Measurements from ENCODE around the gene HENMT1.

Gene HENMT1

DNA sequence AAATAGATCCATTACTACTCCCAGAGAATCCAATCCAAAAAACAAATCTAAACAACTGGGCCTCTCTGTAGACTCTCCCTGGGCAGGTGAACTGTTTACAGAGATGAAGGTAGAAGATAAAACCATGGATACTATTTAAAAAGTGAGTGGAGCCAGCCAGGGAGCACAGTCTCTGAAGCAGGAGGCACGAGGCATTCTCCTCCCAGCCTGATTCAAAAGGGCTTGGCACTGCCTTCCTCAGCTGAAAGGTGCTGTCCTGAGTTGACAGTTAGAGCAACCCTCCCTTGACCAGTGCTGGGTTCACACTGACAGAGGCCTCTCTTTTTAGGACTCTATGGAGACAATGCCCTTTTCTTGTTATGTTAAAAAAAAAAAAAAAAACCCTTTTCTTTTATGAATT lies 36.8 kb downstream of the HENMT1 start:
- peaks cover 16% of the 10 kb centered on the region for H3K36me3 ChIP-seq (ENCODE audit: control insufficient read depth, insufficient read depth, low read length)
- H3K4me3 ChIP-seq (ENCODE audit: low read depth, low read length): no peak overlapping the region
- no peak overlapping the region for H3K27ac ChIP-seq (ENCODE audit: low read depth, low read length)
- H3K27me3 ChIP-seq (ENCODE audit: control insufficient read depth, insufficient read depth, low read length): no peaks in the 10 kb centered on the region
- no peaks in the 10 kb centered on the region for H3K4me1 ChIP-seq (ENCODE audit: control insufficient read depth, insufficient read depth, low read length)
- no peaks in the 10 kb centered on the region for H3K9me3 ChIP-seq (ENCODE audit: control insufficient read depth, insufficient read depth, low read length)
- H3K9ac ChIP-seq (ENCODE audit: low read depth, low read length): no peak overlapping the region

- Histone ChIP-seq H3K4me3 (ENCODE audit: low read depth, low read length) (no peak overlapping the region), H3K9ac (ENCODE audit: low read depth, low read length) (no peak overlapping the region), H3K4me1 (ENCODE audit: control insufficient read depth, insufficient read depth, low read length) (no peaks in the 10 kb centered on the region), H3K27me3 (ENCODE audit: control insufficient read depth, insufficient read depth, low read length) (no peaks in the 10 kb centered on the region), H3K36me3 (ENCODE audit: control insufficient read depth, insufficient read depth, low read length) (peaks cover 14% of the 10 kb centered on the region), H3K27ac (ENCODE audit: low read depth, low read length) (no peak overlapping the region), H3K9me3 (ENCODE audit: control insufficient read depth, insufficient read depth, low read length) (no peaks in the 10 kb centered on the region)
These were observed 43.2 kb downstream of the HENMT1 start for GRCh38 chr1:108617724-108618056.

GRCh38 chr1:108617008-108617723 lies 43.7 kb downstream of the HENMT1 start:
- H3K4me1 ChIP-seq (ENCODE audit: control insufficient read depth, insufficient read depth, low read length): no peaks in the 10 kb centered on the region
- H3K27ac ChIP-seq (ENCODE audit: low read depth, low read length): no peak overlapping the region
- no peaks in the 10 kb centered on the region for H3K9me3 ChIP-seq (ENCODE audit: control insufficient read depth, insufficient read depth, low read length)
- H3K27me3 ChIP-seq (ENCODE audit: control insufficient read depth, insufficient read depth, low read length): no peaks in the 10 kb centered on the region
- no peak overlapping the region for H3K4me3 ChIP-seq (ENCODE audit: low read depth, low read length)
- H3K9ac ChIP-seq (ENCODE audit: low read depth, low read length): no peak overlapping the region
- peaks cover 20% of the 10 kb centered on the region for H3K36me3 ChIP-seq (ENCODE audit: control insufficient read depth, insufficient read depth, low read length)

DNA sequence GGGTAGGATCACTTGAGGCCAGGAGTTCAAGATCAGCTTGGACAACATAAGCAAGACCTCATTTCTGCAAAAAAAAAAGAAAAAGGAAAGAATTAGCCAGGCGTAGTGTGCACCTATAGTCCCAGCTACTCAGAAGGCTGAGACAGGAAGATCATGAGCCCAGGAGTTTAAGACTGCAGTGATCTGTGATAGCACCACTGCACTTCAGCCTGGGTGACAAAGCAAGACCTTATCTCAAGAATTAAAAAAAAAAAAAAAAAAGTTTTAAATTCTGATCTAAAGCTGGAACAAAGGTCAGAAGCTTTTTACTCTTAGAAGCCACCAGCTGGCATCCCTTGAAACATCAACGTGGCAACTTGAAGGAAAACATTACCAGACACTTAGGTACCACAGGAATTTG lies 45.3 kb downstream of the HENMT1 start:
- no peak overlapping the region for H3K9ac ChIP-seq (ENCODE audit: low read depth, low read length)
- peaks cover 23% of the 10 kb centered on the region for H3K36me3 ChIP-seq (ENCODE audit: control insufficient read depth, insufficient read depth, low read length)
- H3K9me3 ChIP-seq (ENCODE audit: control insufficient read depth, insufficient read depth, low read length): no peaks in the 10 kb centered on the region
- no peak overlapping the region for H3K27ac ChIP-seq (ENCODE audit: low read depth, low read length)
- H3K27me3 ChIP-seq (ENCODE audit: control insufficient read depth, insufficient read depth, low read length): no peaks in the 10 kb centered on the region
- no peak overlapping the region for H3K4me3 ChIP-seq (ENCODE audit: low read depth, low read length)
- no peaks in the 10 kb centered on the region for H3K4me1 ChIP-seq (ENCODE audit: control insufficient read depth, insufficient read depth, low read length)

DNA sequence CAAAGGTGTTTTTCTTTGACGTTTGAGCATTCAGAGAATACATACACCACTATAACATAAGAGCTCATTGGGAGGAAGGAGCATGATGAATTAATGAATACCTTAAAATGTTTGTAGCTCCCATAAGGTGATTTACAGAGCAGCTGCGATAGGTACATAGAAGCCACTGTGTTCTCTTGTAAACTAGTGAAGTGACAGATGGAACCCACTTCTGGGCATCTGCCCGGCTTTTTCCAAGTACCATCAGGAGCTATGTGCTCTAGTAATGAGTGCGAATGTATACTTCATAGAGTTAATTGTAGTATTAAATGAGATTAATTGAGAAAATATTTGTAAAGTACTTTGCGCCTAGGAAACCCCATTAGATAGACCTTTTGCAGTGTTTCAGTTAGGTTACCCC lies 48.4 kb downstream of the HENMT1 start:
- Histone ChIP-seq H3K4me1 (ENCODE audit: control insufficient read depth, insufficient read depth, low read length) (no peaks in the 10 kb centered on the region), H3K4me3 (ENCODE audit: low read depth, low read length) (no peak overlapping the region), H3K9ac (ENCODE audit: low read depth, low read length) (no peak overlapping the region), H3K36me3 (ENCODE audit: control insufficient read depth, insufficient read depth, low read length) (peaks cover 33% of the 10 kb centered on the region), H3K9me3 (ENCODE audit: control insufficient read depth, insufficient read depth, low read length) (no peaks in the 10 kb centered on the region), H3K27ac (ENCODE audit: low read depth, low read length) (no peak overlapping the region), H3K27me3 (ENCODE audit: control insufficient read depth, insufficient read depth, low read length) (no peaks in the 10 kb centered on the region)

GRCh38 chr1:108611984-108612383 lies 48.9 kb downstream of the HENMT1 start:
- no peaks in the 10 kb centered on the region for H3K9me3 ChIP-seq (ENCODE audit: control insufficient read depth, insufficient read depth, low read length)
- no peak overlapping the region for H3K9ac ChIP-seq (ENCODE audit: low read depth, low read length)
- H3K27me3 ChIP-seq (ENCODE audit: control insufficient read depth, insufficient read depth, low read length): no peaks in the 10 kb centered on the region
- H3K27ac ChIP-seq (ENCODE audit: low read depth, low read length): no peak overlapping the region
- no peak overlapping the region for H3K4me3 ChIP-seq (ENCODE audit: low read depth, low read length)
- peaks cover 33% of the 10 kb centered on the region for H3K36me3 ChIP-seq (ENCODE audit: control insufficient read depth, insufficient read depth, low read length)
- H3K4me1 ChIP-seq (ENCODE audit: control insufficient read depth, insufficient read depth, low read length): no peaks in the 10 kb centered on the region

- no peak overlapping the region for H3K9ac ChIP-seq (ENCODE audit: low read depth, low read length)
- H3K36me3 ChIP-seq (ENCODE audit: control insufficient read depth, insufficient read depth, low read length): peaks cover 27% of the 10 kb centered on the region
- H3K4me3 ChIP-seq (ENCODE audit: low read depth, low read length): no peak overlapping the region
- no peaks in the 10 kb centered on the region for H3K27me3 ChIP-seq (ENCODE audit: control insufficient read depth, insufficient read depth, low read length)
- H3K4me1 ChIP-seq (ENCODE audit: control insufficient read depth, insufficient read depth, low read length): no peaks in the 10 kb centered on the region
- H3K9me3 ChIP-seq (ENCODE audit: control insufficient read depth, insufficient read depth, low read length): no peaks in the 10 kb centered on the region
- no peak overlapping the region for H3K27ac ChIP-seq (ENCODE audit: low read depth, low read length)
These were observed 50.8 kb downstream of the HENMT1 start for GRCh38 chr1:108610073-108610472.

DNA sequence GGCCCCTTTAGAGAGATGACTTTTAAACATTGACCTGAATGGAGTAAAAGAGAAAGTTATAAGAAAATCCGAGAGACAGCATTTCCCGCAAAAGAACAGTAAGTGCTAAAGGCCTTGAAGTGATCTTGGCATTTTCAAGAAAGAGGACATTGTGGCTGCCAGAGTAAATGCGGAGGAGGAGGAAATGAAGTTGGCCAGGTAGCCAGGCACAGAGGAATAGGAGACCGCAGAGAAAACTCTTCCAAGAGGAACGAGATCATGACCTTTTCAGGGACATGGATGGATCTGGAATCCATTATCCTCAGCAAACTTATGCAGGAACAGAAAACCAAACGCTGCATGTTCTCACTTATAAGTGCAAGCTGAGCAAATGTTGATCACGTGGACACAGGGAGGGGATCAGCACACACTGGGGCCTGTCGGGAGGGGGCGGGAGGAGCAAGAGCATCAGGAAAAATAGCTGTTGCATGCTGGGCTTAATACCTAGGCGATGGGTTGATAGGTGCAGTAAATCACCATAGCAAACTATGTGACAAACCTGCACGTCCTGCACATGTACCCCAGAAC lies 51.3 kb downstream of the HENMT1 start:
- Histone ChIP-seq H3K36me3 (ENCODE audit: control insufficient read depth, insufficient read depth, low read length) (peaks cover 27% of the 10 kb centered on the region), H3K9me3 (ENCODE audit: control insufficient read depth, insufficient read depth, low read length) (no peaks in the 10 kb centered on the region), H3K27ac (ENCODE audit: low read depth, low read length) (no peak overlapping the region), H3K4me1 (ENCODE audit: control insufficient read depth, insufficient read depth, low read length) (no peaks in the 10 kb centered on the region), H3K9ac (ENCODE audit: low read depth, low read length) (no peak overlapping the region), H3K27me3 (ENCODE audit: control insufficient read depth, insufficient read depth, low read length) (no peaks in the 10 kb centered on the region), H3K4me3 (ENCODE audit: low read depth, low read length) (no peak overlapping the region)

DNA sequence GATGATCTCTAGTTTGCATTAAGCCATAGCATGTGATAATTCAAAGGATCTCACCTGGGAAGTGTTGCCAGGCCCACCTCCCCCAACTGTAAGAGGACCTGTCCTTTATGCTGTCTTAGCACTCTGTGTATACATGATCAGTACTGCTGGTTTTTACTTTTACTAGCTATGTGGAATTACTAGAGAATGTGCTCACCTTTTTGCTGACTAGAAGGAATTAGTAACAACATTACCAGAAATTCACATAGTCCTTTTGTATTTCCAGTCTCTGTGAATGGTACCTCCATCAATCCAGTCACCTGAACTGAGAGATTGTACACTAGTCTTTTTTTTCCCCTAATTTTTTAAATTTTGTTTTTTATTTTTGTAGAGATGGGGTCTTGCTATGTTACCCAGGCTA lies 54.4 kb downstream of the HENMT1 start:
- H3K9me3 ChIP-seq (ENCODE audit: control insufficient read depth, insufficient read depth, low read length): no peaks in the 10 kb centered on the region
- no peak overlapping the region for H3K9ac ChIP-seq (ENCODE audit: low read depth, low read length)
- H3K27ac ChIP-seq (ENCODE audit: low read depth, low read length): no peak overlapping the region
- H3K36me3 ChIP-seq (ENCODE audit: control insufficient read depth, insufficient read depth, low read length): peaks cover 31% of the 10 kb centered on the region
- no peak overlapping the region for H3K4me3 ChIP-seq (ENCODE audit: low read depth, low read length)
- H3K27me3 ChIP-seq (ENCODE audit: control insufficient read depth, insufficient read depth, low read length): no peaks in the 10 kb centered on the region
- no peaks in the 10 kb centered on the region for H3K4me1 ChIP-seq (ENCODE audit: control insufficient read depth, insufficient read depth, low read length)

DNA sequence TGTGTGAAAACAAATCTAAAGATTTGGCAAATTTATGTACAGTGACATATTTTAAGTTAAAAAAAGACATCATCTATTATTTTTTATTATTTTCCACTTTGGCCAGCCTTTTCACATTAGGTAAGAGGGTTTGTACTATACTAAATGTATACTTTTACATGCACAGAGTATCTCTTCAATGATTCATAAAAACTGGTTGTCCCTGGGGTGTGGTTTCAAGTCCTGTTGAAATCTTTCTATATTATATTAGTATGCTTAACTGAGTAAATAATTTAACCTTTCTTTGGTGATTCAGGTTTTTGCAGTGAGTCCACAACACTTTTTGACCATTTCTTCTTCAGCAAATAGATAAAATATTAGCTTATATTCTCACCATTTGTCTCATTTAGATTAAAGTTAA lies 55.3 kb downstream of the HENMT1 start:
- Histone ChIP-seq H3K4me3 (ENCODE audit: low read depth, low read length) (no peak overlapping the region), H3K36me3 (ENCODE audit: control insufficient read depth, insufficient read depth, low read length) (peaks cover 37% of the 10 kb centered on the region), H3K27me3 (ENCODE audit: control insufficient read depth, insufficient read depth, low read length) (no peaks in the 10 kb centered on the region), H3K4me1 (ENCODE audit: control insufficient read depth, insufficient read depth, low read length) (no peaks in the 10 kb centered on the region), H3K9me3 (ENCODE audit: control insufficient read depth, insufficient read depth, low read length) (no peaks in the 10 kb centered on the region), H3K9ac (ENCODE audit: low read depth, low read length) (no peak overlapping the region), H3K27ac (ENCODE audit: low read depth, low read length) (no peak overlapping the region)

DNA sequence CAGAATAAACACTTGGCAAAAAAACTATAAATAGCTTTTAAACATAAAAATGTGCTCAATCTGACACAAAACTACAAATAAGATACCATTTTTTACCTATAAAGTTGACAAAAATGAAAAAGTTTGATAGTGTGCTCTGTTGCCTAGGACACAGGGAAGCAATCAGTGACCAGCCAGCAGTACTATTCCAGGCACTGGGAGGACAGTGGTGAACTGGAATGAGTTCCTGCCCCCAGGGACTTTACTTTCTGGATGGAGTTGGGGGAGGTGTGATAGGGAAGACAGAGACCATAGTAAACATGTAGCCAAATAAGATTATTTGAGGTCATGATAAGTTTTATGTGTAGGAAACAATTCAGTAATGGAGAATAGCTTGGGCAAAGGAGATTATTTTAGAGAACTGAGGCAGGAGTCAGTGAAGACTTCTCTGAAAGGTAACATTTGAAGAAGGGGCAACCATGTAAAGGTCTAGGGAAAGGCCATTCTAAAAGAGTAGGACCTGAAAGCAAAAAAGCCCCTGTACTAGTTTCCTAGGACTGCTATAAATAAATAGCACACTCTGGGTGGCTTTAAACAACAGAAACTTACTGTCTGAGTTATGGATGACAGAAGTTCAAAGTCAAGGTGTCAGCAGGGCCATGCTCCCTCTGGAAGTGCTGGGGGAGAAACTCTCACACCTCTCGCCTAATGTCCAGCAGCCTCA lies 59.0 kb downstream of the HENMT1 start:
- Histone ChIP-seq H3K27ac (ENCODE audit: low read depth, low read length) (no peak overlapping the region), H3K4me3 (ENCODE audit: low read depth, low read length) (no peak overlapping the region), H3K27me3 (ENCODE audit: control insufficient read depth, insufficient read depth, low read length) (no peaks in the 10 kb centered on the region), H3K36me3 (ENCODE audit: control insufficient read depth, insufficient read depth, low read length) (peaks cover 30% of the 10 kb centered on the region), H3K9ac (ENCODE audit: low read depth, low read length) (no peak overlapping the region), H3K4me1 (ENCODE audit: control insufficient read depth, insufficient read depth, low read length) (no peaks in the 10 kb centered on the region), H3K9me3 (ENCODE audit: control insufficient read depth, insufficient read depth, low read length) (no peaks in the 10 kb centered on the region)

All from HUES48 (cell line).